H9 (cell line): Measurements from ENCODE around the gene NKD2. TPM values are rescaled to one million over a fixed set of nuclear protein-coding genes. Genes with fewer than 3 reads are reported as not detected.

Experiments used
- DNase-seq: peaks from one replicate; pipeline ENCODE4 v3.0.0-alpha.2; 2017
- H2AFZ ChIP-seq: one replicate; pipeline ENCODE4 v1.6.1; 2013; ENCODE audit warnings: mild to moderate bottlenecking, low read length, control low read depth, moderate library complexity
- H2AK5ac ChIP-seq: 2 replicates; pipeline ENCODE4 v1.6.1; 2013; ENCODE audit warnings: low read length, control low read depth, mixed read lengths; ENCODE audit not compliant: insufficient read length
- H2BK120ac ChIP-seq: one replicate; pipeline ENCODE4 v1.6.1; 2013; ENCODE audit warnings: low read depth, mild to moderate bottlenecking, low read length, control low read depth, inconsistent platforms; ENCODE audit not compliant: poor library complexity, severe bottlenecking
- H2BK12ac ChIP-seq: 2 replicates; pipeline ENCODE4 v1.6.1; 2013; ENCODE audit warnings: low read length, control low read depth, mixed read lengths, low read depth; ENCODE audit not compliant: insufficient read length
- H2BK15ac ChIP-seq: 2 replicates; pipeline ENCODE4 v1.6.1; 2013; ENCODE audit warnings: low read depth, low read length, control low read depth
- H2BK20ac ChIP-seq: one replicate; pipeline ENCODE4 v1.6.1; 2013; ENCODE audit warnings: low read depth, mild to moderate bottlenecking, low read length, control low read depth, inconsistent platforms; ENCODE audit not compliant: poor library complexity, severe bottlenecking
- H2BK5ac ChIP-seq: 2 replicates; pipeline ENCODE4 v1.6.1; 2013; ENCODE audit warnings: low read length, control low read depth, mixed read lengths; ENCODE audit not compliant: insufficient read length
- H3K14ac ChIP-seq: 2 replicates; pipeline ENCODE4 v1.6.1; 2013; ENCODE audit warnings: low read length, control low read depth; ENCODE audit not compliant: insufficient read depth
- H3K18ac ChIP-seq: 2 replicates; pipeline ENCODE4 v1.6.1; 2013; ENCODE audit warnings: low read depth, mild to moderate bottlenecking, mixed read lengths, low read length, control low read depth; ENCODE audit not compliant: insufficient read length
- H3K23ac ChIP-seq: 2 replicates; pipeline ENCODE4 v1.6.1; 2013; ENCODE audit warnings: low read length, control low read depth, mixed read lengths, low read depth; ENCODE audit not compliant: insufficient read length
- H3K23me2 ChIP-seq: 2 replicates; pipeline ENCODE4 v1.6.1; 2013; ENCODE audit warnings: low read depth, mild to moderate bottlenecking, mixed read lengths, low read length, control low read depth; ENCODE audit not compliant: insufficient read length, poor library complexity, severe bottlenecking
- H3K27ac ChIP-seq: 2 replicates; pipeline ENCODE4 v1.5.1; 2013; ENCODE audit warnings: low read length, control low read depth, mixed read lengths, low read depth; ENCODE audit not compliant: insufficient read length
- H3K27me3 ChIP-seq: 2 replicates; pipeline ENCODE4 v1.6.1; 2013; ENCODE audit warnings: low read length, control low read depth, inconsistent platforms; ENCODE audit not compliant: insufficient read depth
- H3K4ac ChIP-seq: 2 replicates; pipeline ENCODE4 v1.6.1; 2013; ENCODE audit warnings: low read depth, mild to moderate bottlenecking, control low read depth, inconsistent platforms, low read length, moderate library complexity
- H3K4me1 ChIP-seq: 2 replicates; pipeline ENCODE4 v1.6.1; 2013; ENCODE audit warnings: low read length, control low read depth, inconsistent platforms; ENCODE audit not compliant: insufficient read depth
- H3K4me2 ChIP-seq: 2 replicates; pipeline ENCODE4 v1.6.1; 2013; ENCODE audit warnings: low read length, control low read depth, mixed read lengths; ENCODE audit not compliant: insufficient read length, insufficient read depth
- H3K56ac ChIP-seq: 2 replicates; pipeline ENCODE4 v1.6.1; 2013; ENCODE audit warnings: low read depth, mild to moderate bottlenecking, mixed read lengths, low read length, control low read depth; ENCODE audit not compliant: insufficient read length
- H3K79me1 ChIP-seq: 2 replicates; pipeline ENCODE4 v1.6.1; 2013; ENCODE audit warnings: low read depth, mild to moderate bottlenecking, moderate library complexity, low read length, control low read depth, inconsistent platforms; ENCODE audit not compliant: insufficient read depth, poor library complexity, severe bottlenecking
- H3K79me2 ChIP-seq: 2 replicates; pipeline ENCODE4 v1.6.1; 2013; ENCODE audit warnings: low read length, control low read depth, inconsistent platforms; ENCODE audit not compliant: insufficient read depth
- H3K9ac ChIP-seq: 2 replicates; pipeline ENCODE4 v1.6.1; 2013; ENCODE audit warnings: low read length, control low read depth, mixed read lengths; ENCODE audit not compliant: insufficient read length; ENCODE audit errors: extremely low read depth
- H3K9me3 ChIP-seq: one replicate; pipeline ENCODE4 v1.6.1; 2013; ENCODE audit warnings: low read depth, low read length, inconsistent platforms; ENCODE audit not compliant: control insufficient read depth
- H3T11ph ChIP-seq: one replicate; pipeline ENCODE4 v1.6.1; 2013; ENCODE audit warnings: mild to moderate bottlenecking, low read length, control low read depth, inconsistent platforms
- H4K20me1 ChIP-seq: one replicate; pipeline ENCODE4 v1.6.1; 2013; ENCODE audit not compliant: control insufficient read depth, insufficient read length, insufficient read depth
- H4K5ac ChIP-seq: 2 replicates; pipeline ENCODE4 v1.6.1; 2013; ENCODE audit warnings: low read depth, mild to moderate bottlenecking, mixed read lengths, low read length, control low read depth; ENCODE audit not compliant: insufficient read length
- H4K8ac ChIP-seq: replicated peaks from 2 replicates; pipeline ENCODE4 v1.6.1; 2013; ENCODE audit warnings: low read length, control low read depth, mixed read lengths, low read depth; ENCODE audit not compliant: insufficient read length
- H4K91ac ChIP-seq: 2 replicates; pipeline ENCODE4 v1.6.1; 2013; ENCODE audit warnings: low read depth, mild to moderate bottlenecking, moderate library complexity, mixed read lengths, low read length, control low read depth; ENCODE audit not compliant: insufficient read length
- H3K27ac Mint-ChIP-seq, 3 experiments: 2 replicates in 2 of 3; 3 replicates in 1 of 3; pipeline ENCODE4 v1.8.0; 2020 to 2021; ENCODE audit warnings: mixed read lengths in 3 of 3, mild to moderate bottlenecking in 1 of 3, moderate library complexity in 1 of 3
- H3K27me3 Mint-ChIP-seq: 2 replicates; pipeline ENCODE4 v1.8.0; 2021; ENCODE audit warnings: low read depth, mild to moderate bottlenecking, moderate library complexity, mixed read lengths
- H3K36me3 Mint-ChIP-seq, 3 experiments: 2 replicates in 2 of 3; 3 replicates in 1 of 3; pipeline ENCODE4 v1.8.0; 2020 to 2021; ENCODE audit warnings: low read depth in 3 of 3, mixed read lengths in 3 of 3; ENCODE audit not compliant: insufficient read depth in 1 of 3
- H3K4me1 Mint-ChIP-seq, 2 experiments: 2 replicates each; pipeline ENCODE4 v1.8.0; 2020; ENCODE audit warnings: mixed read lengths in 2 of 2
- H3K4me3 Mint-ChIP-seq, 2 experiments: 2 replicates in 1 of 2; 3 replicates in 1 of 2; pipeline ENCODE4 v1.8.0; 2020 to 2021; ENCODE audit warnings: mild to moderate bottlenecking in 2 of 2, mixed read lengths in 2 of 2, moderate library complexity in 1 of 2
- H3K9me3 Mint-ChIP-seq, 2 experiments: 2 replicates in 1 of 2; 3 replicates in 1 of 2; pipeline ENCODE4 v1.8.0; 2020; ENCODE audit warnings: mild to moderate bottlenecking in 2 of 2, mixed read lengths in 2 of 2, moderate library complexity in 1 of 2
- CTCF ChIP-seq: fragments of 200-600 bp; sonication (generic); conservative IDR thresholded peaks from 3 replicates; pipeline ENCODE4 v1.8.0; 2021; ENCODE audit warnings: antibody characterized with exemption, mild to moderate bottlenecking
- WGBS: extraction: QIAGEN DNeasy Blood & Tissue Kit; methylation state at CpG from one replicate; pipeline ENCODE4 v1.1.7; 2013; ENCODE audit warnings: missing lambda C conversion rate, low lambda C conversion rate, mixed read lengths; ENCODE audit not compliant: insufficient read length; ENCODE audit errors: extremely low coverage; 5-methylcytosine and 5-hydroxymethylcytosine counted together
- total RNA-seq: library from RNA; stranded (reverse); gene quantifications from 2 replicates; pipeline ENCODE4 v1.2.1, GENCODE V29; 2021

Gene NKD2
- total RNA-seq, 1 experiment from 2014 or later: 7.3 TPM

GRCh38 chr5:968881-969280 is 39.7 kb upstream of the NKD2 start:
- no peak overlapping the region for H3K27ac ChIP-seq
- no CpG with 5 or more reads among the region's 6 CpGs for WGBS
- no peak overlapping the region for H3K4me2 ChIP-seq
- no peaks in the 10 kb centered on the region for H3K9me3 ChIP-seq
- no peaks in the 10 kb centered on the region for H3K23me2 ChIP-seq
- no peak for DNase-seq
- peaks cover 47% of the 10 kb centered on the region for H3K27me3 Mint-ChIP-seq
- no peak overlapping the region for H3K18ac ChIP-seq
- no peak overlapping the region for H3K4ac ChIP-seq
- H4K5ac ChIP-seq: no peak overlapping the region
- H2AK5ac ChIP-seq: no peak overlapping the region
- H3K56ac ChIP-seq: no peak overlapping the region
- H2BK5ac ChIP-seq: no peak overlapping the region
- H3K9ac ChIP-seq: no peak overlapping the region
- no peaks in the 10 kb centered on the region; a peak in 1 of 7 replicates for H3K36me3 Mint-ChIP-seq
- no peaks in the 10 kb centered on the region for H3K4me1 Mint-ChIP-seq
- H3K27ac Mint-ChIP-seq: no peak overlapping the region
- no peak overlapping the region for H3K14ac ChIP-seq
- no peak overlapping the region for H3K4me3 Mint-ChIP-seq
- H3K4me1 ChIP-seq: no peaks in the 10 kb centered on the region
- no peak overlapping the region for H3T11ph ChIP-seq
- no peak for TF ChIP-seq CTCF
- H2BK15ac ChIP-seq: no peak overlapping the region
- H3K27me3 ChIP-seq: no peaks in the 10 kb centered on the region
- no peak overlapping the region for H2BK120ac ChIP-seq
- H4K91ac ChIP-seq: no peak overlapping the region
- no peak overlapping the region for H2BK20ac ChIP-seq
- no peak overlapping the region for H3K23ac ChIP-seq
- peaks cover 0 to 12% of the 10 kb centered on the region in 2 experiments; a peak in 3 of 5 replicates for H3K9me3 Mint-ChIP-seq
- no peak overlapping the region for H2BK12ac ChIP-seq
- H4K8ac ChIP-seq: no peak overlapping the region
- H3K79me1 ChIP-seq: no peaks in the 10 kb centered on the region
- no peak overlapping the region for H2AFZ ChIP-seq
- no peaks in the 10 kb centered on the region for H3K79me2 ChIP-seq
- H4K20me1 ChIP-seq: no peaks in the 10 kb centered on the region
